Measurements from ENCODE around the gene ZEB2.
"Not testable (repeated sequence)": the region's sequence is repeated elsewhere in the genome, so short reads cannot be mapped to it uniquely, and the experiment has no call there.

The ZEB2 gene

GRCh38 chr2:144374163-144374661 lies 145.7 kb downstream of the ZEB2 start:
- H3K4me3 ChIP-seq (replicated peaks in 1 of 2; ENCODE audit: low read depth in 2 of 2, low read length in 2 of 2) = no peak overlapping the region
- no peak for TF ChIP-seq CTCF (IDR thresholded peaks at IDR 0.05; ENCODE audit: low read depth, low read length)
- peak in 1 of 2 donors; percentile 18 for DNase-seq (ENCODE audit: low read depth in 2 of 2)

GRCh38 chr2:144372410-144373080 lies 147.4 kb downstream of the ZEB2 start:
- DNase-seq (ENCODE audit: low read depth in 2 of 2) = peak; percentile 36 to 51
- H3K4me3 ChIP-seq (replicated peaks in 1 of 2; ENCODE audit: low read depth in 2 of 2, low read length in 2 of 2) = no peak overlapping the region
- no peak for TF ChIP-seq CTCF (IDR thresholded peaks at IDR 0.05; ENCODE audit: low read depth, low read length)

GRCh38 chr2:144370937-144371584 lies 148.9 kb downstream of the ZEB2 start:
- H3K4me3 ChIP-seq (replicated peaks in 1 of 2; ENCODE audit: low read depth in 2 of 2, low read length in 2 of 2) = no peak overlapping the region
- DNase-seq (ENCODE audit: low read depth in 2 of 2) = peak; percentile 28 to 70
- TF ChIP-seq CTCF (IDR thresholded peaks at IDR 0.05; ENCODE audit: low read depth, low read length) = no peak

- no peak for TF ChIP-seq CTCF (IDR thresholded peaks at IDR 0.05; ENCODE audit: low read depth, low read length)
- no peak overlapping the region for H3K4me3 ChIP-seq (replicated peaks in 1 of 2; ENCODE audit: low read depth in 2 of 2, low read length in 2 of 2)
- no peak for DNase-seq (ENCODE audit: low read depth in 2 of 2)
These were observed 150.5 kb downstream of the ZEB2 start for GRCh38 chr2:144369416-144369815.

- no peak for TF ChIP-seq CTCF (IDR thresholded peaks at IDR 0.05; ENCODE audit: low read depth, low read length)
- no peak overlapping the region for H3K4me3 ChIP-seq (replicated peaks in 1 of 2; ENCODE audit: low read depth in 2 of 2, low read length in 2 of 2)
- no peak for DNase-seq (ENCODE audit: low read depth in 2 of 2)
These were observed 153.0 kb downstream of the ZEB2 start for GRCh38 chr2:144366825-144367429.

GRCh38 chr2:144364944-144365738 lies 154.8 kb downstream of the ZEB2 start:
- TF ChIP-seq CTCF (IDR thresholded peaks at IDR 0.05; ENCODE audit: low read depth, low read length) = no peak
- DNase-seq (ENCODE audit: low read depth in 2 of 2) = peak in 1 of 2 donors; percentile 66
- no peak overlapping the region for H3K4me3 ChIP-seq (replicated peaks in 1 of 2; ENCODE audit: low read depth in 2 of 2, low read length in 2 of 2)

- DNase-seq (ENCODE audit: low read depth in 2 of 2); H3K4me3 ChIP-seq (replicated peaks in 1 of 2; ENCODE audit: low read depth in 2 of 2, low read length in 2 of 2): not testable (repeated sequence)
These were observed 155.7 kb downstream of the ZEB2 start for GRCh38 chr2:144364247-144364646.
